Measurements from ENCODE around the gene KMT2B.
"Not testable (repeated sequence)": the region's sequence is repeated elsewhere in the genome, so short reads cannot be mapped to it uniquely, and the experiment has no call there.

KMT2B gene

DNA sequence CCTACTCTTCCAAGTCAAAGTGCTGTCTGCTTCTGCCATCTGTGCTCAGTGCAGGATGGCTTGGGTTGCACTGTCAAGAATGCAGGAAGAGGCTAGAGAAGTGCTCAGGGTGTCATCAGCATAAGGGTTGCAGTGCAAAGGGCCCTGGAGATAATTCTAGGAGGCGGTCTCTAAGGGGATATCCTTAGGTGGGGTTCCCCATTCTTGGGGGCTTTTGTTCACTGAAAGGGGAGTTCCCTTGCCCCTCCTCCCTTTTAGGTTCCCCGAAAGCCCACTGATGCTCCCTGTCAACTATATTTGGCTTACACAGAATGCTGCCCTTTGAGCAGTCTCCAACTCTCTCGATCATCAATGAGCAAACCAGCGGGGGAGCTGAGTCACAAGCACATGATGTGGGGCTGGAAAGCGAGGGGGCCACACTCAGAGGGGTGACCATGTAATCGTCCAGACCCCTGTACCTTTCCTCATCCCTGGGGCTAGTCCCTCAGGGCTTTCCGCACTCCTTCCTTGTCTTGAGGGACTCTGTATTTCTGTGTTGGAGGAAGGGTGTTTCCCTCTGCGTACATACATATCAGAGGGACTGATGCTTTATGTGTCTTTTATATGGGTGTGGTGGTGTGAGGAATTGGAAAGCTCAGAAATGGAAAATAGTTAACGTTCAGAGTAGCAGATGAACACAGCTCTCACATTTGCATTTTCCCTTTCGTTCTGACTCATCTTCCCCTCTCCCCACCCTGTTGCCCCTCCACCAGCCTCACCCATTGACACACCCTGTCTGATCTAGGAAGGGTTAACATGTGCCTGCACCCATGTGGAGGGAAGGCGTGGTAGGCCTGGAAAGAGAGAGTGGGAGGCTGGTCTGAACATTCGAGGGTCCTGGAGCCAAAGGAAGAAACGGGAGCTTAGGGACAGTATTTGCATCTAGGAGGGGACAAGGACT is 6.7 kb upstream of the KMT2B start:
- DNase-seq (ENCODE audit: low spot score): no peak

DNA sequence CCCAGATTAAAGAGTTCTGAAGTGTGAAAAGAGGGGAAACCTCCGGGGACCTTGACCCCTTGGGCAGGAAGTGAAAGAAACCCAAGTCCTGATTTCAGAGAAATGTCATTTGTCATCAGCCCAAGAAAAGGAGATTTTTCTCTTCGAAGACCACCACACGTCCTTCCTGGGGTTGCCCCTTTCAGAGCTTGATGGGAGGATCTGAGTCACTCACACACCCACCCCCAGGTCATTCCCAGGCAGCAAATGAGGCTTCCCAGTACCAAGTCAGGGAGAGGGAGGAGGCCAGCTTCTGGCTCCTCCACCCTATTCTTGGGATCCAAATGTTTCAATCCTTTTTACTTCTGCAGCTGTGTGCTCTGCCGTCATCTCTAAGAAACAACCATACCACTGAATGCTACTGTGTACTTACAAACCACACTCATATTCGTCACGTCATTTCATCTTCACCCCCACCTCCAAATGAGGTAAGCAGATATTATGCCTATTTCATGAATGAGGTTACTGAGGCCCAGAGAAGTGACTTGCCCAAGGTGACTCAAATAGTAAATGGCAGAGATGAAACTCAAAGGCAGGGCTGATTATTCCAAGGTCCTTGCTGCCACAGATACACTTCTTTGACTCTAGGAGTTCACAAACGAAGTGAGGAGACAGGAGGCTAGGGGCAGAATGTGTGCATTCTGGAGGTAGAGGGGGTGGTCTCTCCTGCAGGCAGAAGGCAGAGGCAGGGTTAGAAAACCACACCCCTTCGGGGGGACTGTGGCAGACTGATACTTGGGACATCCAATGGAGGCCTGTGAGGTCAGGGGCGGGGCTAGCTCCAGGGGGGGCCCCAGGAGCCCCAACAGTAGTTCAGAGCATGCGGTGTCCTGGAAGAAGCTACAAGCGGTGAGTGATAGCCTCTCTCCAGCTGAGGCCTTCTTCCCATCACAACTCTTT is 5.0 kb upstream of the KMT2B start:
- DNase-seq (ENCODE audit: low spot score): no peak

DNA sequence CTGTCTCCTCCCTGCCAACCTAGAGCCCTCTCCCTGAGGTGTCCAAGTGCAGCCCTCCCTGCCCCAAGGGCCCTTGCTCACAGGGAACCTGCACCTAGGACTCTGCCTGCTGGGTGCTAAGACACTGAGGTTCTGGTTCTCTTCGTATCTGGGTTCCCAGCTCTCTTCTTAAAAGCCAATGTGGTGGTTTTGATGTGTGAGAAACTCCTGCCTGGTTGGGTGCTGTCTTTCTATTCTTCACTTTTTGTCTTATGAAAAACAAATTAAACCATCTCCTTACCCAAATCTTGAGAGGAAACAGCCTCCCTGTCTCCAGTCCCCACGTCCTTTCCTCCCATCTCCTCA is 4.3 kb upstream of the KMT2B start:
- DNase-seq (ENCODE audit: low spot score): no peak

DNA sequence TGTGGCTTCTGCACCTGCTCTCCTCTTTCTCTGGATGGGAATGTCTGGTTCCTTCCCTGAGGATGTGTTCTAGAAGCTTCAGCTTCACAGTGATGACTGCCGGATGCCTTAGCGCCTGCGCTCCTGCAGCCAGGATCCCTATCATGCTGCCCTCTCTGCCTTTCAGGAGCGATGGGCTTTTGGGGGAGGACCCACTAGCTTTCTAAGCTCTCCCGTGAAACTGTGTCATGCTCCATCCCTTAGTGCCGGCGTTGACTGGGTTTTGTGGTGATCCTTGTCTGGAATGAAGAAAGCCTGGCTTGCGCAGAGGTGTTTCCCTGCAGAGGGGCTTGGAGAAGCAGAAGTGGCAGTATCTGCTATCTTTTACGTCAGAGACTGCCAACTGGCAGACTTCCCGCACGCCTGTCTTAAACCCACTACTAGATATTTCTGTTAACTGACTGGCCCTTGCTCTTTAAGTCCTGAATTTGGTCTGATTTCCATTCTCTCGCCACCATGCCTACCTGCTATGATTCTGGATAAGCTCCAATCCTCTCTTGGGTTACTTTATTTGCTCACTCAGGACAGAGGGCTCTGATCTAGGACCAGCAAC is 3.8 kb upstream of the KMT2B start:
- DNase-seq (ENCODE audit: low spot score): no peak

DNA sequence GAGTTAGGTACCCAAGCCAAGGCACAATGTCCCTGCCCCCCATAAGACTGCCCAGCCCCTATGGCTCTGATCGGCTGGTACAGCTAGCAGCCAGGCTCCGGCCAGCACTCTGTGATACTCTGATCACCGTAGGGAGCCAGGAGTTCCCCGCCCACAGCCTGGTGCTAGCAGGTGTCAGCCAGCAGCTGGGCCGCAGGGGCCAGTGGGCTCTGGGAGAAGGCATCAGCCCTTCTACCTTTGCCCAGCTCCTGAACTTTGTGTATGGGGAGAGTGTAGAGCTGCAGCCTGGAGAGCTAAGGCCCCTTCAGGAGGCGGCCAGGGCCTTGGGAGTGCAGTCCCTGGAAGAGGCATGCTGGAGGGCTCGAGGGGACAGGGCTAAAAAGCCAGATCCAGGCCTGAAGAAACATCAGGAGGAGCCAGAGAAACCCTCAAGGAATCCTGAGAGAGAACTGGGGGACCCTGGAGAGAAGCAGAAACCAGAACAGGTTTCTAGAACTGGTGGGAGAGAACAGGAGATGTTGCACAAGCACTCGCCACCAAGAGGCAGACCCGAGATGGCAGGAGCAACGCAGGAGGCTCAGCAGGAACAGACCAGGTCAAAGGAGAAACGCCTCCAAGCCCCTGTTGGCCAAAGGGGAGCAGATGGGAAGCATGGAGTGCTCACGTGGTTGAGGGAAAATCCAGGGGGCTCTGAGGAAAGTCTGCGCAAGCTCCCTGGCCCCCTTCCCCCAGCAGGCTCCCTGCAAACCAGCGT is 3.0 kb upstream of the KMT2B start:
- DNase-seq (ENCODE audit: low spot score): no peak

DNA sequence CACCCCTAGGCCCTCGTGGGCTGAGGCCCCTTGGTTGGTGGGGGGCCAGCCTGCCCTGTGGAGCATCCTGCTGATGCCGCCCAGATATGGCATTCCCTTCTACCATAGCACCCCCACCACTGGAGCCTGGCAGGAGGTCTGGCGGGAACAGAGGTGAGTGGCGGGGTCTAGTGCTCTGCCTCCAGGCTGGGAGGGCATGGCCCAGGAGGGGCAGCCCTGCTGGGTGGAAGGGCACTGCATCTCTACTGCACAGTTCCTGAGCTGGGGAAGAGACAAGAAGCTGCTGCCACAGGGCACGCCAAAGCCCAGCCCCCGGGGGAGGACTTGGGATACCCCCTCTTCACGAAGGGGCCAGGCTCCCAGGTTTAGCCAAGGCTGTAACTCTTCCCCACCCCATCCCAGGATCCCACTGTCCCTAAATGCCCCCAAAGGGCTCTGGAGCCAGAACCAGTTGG is 2.4 kb upstream of the KMT2B start:
- no peak for DNase-seq (ENCODE audit: low spot score)

DNA sequence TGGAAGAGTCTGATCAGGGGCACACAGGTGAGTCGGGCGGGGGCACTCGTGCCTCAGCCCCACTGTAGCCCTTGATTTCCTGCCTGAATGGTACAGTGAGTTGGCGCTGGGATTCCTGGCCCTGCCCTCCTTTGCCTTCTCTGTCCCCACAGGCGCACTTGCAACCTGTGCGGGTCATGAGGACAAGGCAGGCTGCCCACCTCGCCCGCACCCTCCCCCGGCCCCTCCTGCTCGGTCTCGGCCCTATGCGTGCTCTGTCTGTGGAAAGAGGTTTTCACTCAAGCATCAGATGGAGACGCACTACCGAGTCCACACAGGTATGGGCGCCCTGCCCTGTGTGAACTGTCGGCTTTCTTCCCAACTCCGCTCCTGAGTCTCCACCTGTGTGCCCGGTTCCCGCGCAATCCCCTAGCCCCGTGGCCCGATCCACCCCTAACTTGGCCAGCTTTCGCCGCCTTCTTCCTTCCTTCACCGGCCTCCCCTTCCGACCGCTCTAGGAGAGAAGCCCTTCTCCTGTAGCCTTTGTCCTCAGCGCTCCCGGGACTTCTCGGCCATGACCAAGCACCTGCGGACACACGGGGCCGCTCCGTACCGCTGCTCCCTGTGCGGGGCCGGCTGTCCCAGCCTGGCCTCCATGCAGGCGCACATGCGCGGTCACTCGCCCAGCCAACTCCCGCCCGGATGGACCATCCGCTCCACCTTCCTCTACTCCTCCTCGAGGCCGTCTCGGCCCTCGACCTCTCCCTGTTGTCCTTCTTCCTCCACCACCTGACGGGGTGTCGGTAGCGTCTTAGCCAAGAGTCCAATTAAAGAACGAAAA is 1.6 kb upstream of the KMT2B start:
- DNase-seq (ENCODE audit: low spot score): no peak

DNA sequence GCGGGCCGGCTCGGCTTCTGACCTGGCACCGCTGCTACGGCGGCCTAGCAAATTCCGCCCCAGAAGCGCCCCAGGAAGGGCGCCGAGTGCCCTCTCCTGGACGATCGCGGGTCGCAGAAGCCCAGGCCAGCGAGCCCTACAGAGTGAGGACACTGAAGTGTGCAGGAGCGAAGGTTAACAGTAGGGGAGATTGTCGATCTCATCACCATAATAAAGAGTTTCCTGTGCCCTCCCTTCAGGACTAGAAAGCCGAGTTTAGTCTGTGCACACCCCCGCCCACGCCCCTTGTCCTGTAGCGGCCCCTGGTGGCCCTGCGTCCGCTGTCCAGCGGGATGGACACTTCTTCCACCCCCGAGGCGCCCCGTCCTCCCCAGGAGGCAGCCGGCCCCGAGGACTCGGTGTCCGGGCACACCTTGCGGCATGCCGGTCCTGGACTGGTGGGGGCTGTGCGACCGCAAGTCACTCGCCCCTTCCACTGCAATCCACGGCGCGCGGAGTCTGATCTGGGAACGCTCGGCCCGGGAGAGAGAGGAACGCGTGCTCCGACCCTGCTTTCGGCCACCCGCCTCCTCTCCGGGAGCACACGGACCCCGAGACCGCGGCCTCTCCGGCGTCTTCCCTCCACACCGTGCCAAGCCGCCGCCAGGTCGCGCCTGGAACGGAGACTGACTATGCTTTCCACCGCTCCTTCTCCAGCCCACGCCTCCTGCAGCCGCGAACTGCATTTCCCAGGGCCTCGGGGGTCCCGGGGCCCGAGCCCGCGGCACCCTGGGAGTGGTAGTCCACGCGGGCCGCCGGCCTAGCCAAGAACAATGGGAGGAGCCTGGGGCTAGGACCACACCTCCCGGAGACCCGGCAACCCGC is 770 bp upstream of the KMT2B start:
- peak; percentile 84 for DNase-seq (ENCODE audit: low spot score)

DNA sequence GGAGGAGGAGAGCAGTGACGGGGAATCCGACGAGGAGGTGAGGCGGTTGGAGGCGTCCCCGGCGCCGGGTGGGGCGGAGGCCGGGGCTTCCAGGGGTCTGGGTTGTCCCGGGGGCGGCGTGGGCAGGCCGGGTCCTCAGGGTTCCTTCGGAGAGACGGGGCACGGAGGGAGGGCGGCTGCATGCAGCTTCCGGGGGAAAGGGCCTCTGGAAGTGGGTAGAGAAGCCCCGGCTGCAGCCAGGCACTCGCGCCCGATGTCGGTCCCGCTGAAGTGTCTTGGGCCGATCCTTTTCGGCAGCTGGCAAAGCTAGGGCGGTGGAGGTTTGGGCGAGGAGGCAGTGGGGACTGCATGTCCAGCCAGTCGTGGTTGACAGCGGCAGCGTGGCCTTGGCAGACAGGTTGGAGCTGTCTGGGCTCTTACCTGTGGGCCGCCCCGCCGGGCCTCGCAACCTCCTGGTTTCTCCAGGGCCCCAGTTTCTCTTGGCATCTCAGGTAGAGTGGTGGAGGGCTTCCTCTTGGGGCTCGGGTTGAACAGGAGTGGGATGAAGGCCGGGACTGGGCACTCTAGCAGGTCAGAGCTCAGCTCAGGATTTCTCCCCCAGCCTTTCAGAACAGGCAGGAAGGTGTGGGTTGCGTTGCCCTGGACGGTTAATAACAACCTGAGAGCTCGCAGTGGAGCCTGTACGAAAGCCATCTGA is 690 bp downstream of the KMT2B start:
- DNase-seq (ENCODE audit: low spot score): no peak

DNA sequence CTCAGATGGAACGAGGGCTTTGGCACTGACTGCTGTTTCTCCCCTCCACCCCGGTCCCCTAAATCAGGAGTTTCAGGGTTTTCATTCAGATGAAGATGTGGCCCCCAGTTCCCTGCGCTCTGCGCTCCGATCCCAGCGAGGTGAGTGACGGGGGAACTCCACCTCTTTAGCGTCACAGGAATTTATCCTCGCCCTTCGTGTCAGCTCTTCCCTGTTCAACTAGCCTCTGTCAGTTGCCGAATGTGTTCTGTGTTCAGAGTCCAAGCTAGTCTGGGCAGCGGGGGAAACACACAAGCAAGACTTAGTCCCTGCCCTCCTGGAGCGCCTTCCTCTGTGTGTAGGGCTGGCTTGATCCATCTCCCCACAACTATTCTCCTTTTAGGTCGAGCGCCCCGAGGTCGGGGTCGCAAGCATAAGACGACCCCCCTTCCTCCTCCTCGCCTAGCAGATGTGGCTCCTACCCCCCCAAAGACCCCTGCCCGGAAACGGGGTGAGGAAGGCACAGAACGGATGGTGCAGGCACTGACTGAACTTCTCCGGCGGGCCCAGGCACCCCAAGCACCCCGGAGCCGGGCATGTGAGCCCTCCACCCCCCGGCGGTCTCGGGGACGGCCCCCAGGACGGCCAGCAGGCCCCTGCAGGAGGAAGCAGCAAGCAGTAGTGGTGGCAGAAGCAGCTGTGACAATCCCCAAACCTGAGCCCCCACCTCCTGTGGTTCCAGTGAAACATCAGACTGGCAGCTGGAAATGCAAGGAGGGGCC is 1.8 kb downstream of the KMT2B start:
- DNase-seq (ENCODE audit: low spot score): no peak

DNA sequence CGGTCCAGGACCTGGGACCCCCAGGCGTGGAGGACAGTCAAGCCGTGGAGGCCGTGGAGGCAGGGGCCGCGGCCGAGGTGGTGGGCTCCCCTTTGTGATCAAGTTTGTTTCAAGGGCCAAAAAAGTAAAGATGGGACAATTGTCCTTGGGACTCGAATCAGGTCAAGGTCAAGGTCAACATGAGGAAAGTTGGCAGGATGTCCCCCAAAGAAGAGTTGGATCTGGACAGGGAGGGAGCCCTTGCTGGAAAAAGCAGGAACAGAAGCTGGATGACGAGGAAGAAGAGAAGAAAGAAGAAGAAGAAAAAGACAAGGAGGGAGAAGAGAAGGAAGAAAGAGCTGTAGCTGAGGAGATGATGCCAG is 2.3 kb downstream of the KMT2B start:
- DNase-seq (ENCODE audit: low spot score): no peak

DNA sequence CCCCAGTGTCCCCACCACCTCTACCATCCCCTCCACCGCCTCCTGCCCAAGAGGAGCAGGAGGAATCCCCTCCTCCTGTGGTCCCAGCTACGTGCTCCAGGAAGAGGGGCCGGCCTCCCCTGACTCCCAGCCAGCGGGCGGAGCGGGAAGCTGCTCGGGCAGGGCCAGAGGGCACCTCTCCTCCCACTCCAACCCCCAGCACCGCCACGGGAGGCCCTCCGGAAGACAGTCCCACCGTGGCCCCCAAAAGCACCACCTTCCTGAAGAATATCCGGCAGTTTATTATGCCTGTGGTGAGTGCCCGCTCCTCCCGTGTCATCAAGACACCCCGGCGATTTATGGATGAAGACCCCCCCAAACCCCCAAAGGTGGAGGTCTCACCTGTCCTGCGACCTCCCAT is 2.8 kb downstream of the KMT2B start:
- DNase-seq (ENCODE audit: low spot score): no peak

DNA sequence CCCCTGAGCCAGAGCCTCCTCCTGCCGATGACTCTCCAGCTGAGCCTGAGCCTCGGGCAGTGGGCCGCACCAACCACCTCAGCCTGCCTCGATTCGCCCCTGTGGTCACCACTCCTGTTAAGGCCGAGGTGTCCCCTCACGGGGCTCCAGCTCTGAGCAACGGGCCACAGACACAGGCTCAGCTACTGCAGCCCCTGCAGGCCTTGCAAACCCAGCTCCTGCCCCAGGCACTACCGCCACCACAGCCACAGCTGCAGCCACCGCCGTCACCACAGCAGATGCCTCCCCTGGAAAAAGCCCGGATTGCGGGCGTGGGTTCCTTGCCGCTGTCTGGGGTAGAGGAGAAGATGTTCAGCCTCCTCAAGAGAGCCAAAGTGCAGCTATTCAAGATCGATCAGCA is 3.6 kb downstream of the KMT2B start:
- no peak for DNase-seq (ENCODE audit: low spot score)

DNA sequence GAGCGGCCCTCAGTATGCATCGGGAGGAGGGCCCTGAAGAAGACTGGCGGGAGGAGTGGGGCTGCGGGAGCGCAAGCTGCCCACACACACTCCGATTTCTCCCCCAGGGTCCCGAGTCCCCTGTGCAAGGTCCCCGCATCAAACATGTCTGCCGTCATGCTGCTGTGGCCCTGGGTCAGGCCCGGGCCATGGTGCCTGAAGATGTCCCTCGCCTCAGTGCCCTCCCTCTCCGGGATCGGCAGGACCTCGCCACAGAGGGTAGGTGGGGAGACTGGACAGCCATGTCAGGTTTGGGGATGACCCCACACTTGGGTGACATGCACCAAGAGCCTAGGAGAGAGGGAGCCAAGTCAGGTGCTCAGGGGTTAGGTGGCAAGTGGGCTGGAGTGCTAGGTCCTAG is 4.7 kb downstream of the KMT2B start:
- DNase-seq (ENCODE audit: low spot score): no peak

DNA sequence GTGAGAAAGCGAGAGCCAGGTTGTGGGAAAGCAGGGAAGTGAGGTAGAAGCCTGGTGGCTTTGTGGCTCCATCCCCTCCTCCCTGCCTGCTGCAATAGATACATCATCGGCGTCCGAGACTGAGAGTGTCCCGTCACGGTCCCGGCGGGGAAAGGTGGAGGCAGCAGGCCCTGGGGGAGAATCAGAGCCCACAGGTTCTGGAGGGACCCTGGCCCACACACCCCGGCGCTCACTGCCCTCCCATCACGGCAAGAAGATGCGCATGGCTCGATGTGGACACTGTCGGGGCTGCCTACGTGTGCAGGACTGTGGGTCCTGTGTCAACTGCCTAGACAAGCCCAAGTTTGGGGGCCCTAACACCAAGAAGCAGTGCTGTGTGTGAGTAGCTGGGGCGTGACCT is 5.1 kb downstream of the KMT2B start:
- no peak for DNase-seq (ENCODE audit: low spot score)

DNA sequence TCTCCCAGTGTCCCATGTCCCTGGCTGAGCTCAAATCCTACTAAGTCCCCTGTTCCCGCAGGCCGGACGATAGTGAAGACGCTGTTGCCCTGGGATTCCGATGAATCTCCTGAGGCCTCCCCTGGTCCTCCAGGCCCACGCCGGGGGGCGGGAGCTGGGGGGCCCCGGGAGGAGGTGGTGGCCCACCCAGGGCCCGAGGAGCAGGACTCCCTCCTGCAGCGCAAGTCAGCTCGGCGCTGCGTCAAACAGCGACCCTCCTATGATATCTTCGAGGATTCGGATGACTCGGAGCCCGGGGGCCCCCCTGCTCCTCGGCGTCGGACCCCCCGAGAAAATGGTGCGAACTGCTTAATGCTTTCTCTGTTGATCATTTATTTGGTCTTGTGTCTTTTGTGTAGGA is 5.9 kb downstream of the KMT2B start:
- DNase-seq (ENCODE audit: low spot score): no peak

DNA sequence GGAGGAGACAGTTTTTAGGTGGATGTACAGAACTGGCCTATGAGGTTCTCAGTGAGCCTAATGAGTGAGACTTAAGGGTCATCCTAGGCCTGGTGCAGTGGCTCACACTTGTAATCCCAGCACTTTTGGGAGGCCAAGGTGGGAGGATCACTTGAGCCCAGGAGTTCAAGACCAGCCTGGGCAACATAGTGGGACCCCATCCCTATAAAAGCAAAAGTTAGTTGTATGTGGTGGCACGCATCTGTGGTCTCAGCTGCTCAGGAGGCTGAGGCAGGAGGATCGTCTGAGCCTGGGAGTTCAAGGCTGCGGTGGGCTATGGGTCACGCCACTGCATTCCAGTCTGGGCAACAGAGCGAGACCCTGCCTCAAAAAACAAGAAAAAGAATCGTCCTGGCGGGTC is 6.3 kb downstream of the KMT2B start:
- DNase-seq (ENCODE audit: low spot score): not testable (repeated sequence)

DNA sequence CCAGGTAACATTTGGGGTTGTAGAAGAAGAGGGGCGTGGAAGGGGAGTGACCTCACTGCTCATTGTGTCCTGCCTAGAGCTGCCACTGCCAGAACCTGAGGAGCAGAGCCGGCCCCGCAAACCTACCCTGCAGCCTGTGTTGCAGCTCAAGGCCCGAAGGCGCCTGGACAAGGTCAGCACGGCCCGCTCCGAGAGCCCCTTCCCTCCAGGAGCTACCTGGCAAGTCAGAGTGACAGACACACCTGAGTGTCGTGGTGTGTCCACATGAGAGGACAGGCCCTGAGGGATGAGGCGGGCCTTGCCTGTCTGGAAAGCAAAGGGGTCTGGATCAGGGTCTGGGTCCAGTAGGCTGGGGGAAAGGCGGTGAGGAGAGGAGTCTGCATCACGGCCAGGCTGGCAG is 6.8 kb downstream of the KMT2B start:
- no peak for DNase-seq (ENCODE audit: low spot score)

Data from kidney capillary endothelial cell (primary cell).